HepG2 (cell line): ENCODE measurements around the gene SRP9. TPM values are rescaled to one million over a fixed set of nuclear protein-coding genes. Genes with fewer than 3 reads are reported as not detected.

Source experiments
- ATAC-seq: fragments of 200-7000 bp; cut with Tn5 transposase; 3 replicates; pipeline ENCODE4 v1.9.1; 2020; ENCODE audit warnings: mild to moderate bottlenecking, moderate library complexity
- BruUV-seq: library from RNA; stranded (reverse); fragments of 400-500 nt; replicated peaks from 2 replicates; lab custom pipeline; 2021; lab: Mats Ljungman, UMichigan
- CTCF ChIA-PET: fragments of 300-600 bp; formaldehyde crosslinking; extraction: SDS; loops from one replicate; lab custom pipeline; 2021; ENCODE audit warnings: low total read pairs, inconsistent platforms, low intra/inter-chr PET ratio; lab: Yijun Ruan, JAX
- POLR2A ChIA-PET: fragments of 350-600 bp; sonication (Branson Sonifier 250); formaldehyde crosslinking; loops from one replicate; lab custom pipeline; 2020; ENCODE audit warnings: antibody characterized with exemption, inconsistent platforms; lab: Yijun Ruan, JAX
- DNase-seq: peaks from one replicate; pipeline ENCODE4 v3.0.0-alpha.2; 2015; ENCODE audit warnings: low spot score
- FAIRE-seq: peaks from 3 replicates; lab custom pipeline; 2011; peaks lifted over from hg19 to GRCh38; lab: Jason Lieb, UNC
- H2AFZ ChIP-seq: one replicate; pipeline ENCODE4 v1.6.1; 2011; ENCODE audit warnings: low read length, inconsistent platforms
- H3K27ac ChIP-seq: fragments of 300-600 bp; 3 replicates; pipeline ENCODE4 v1.8.0; 2011; ENCODE audit warnings: mixed run types, mild to moderate bottlenecking, mixed read lengths, low read length, inconsistent platforms; ENCODE audit not compliant: insufficient read depth; ENCODE audit errors: extremely low read length
- H3K27me3 ChIP-seq, 2 experiments: fragments of 200-600 bp in 1 of 2; 2 replicates in 1 of 2; 3 replicates in 1 of 2; pipeline versions ENCODE4 v1.6.0 to v1.8.0; 2011; ENCODE audit warnings: low read length in 2 of 2, mild to moderate bottlenecking in 2 of 2, moderate library complexity in 2 of 2, inconsistent platforms in 1 of 2; ENCODE audit not compliant: insufficient read depth in 2 of 2, control insufficient read depth in 1 of 2
- H3K36me3 ChIP-seq, 2 experiments: fragments of 200-600 bp in 1 of 2; replicated peaks in 1 of 2; 2 replicates in 1 of 2; 3 replicates in 1 of 2; pipeline versions ENCODE4 v1.5.1 to v1.8.0; 2011; ENCODE audit warnings: low read length in 2 of 2, inconsistent platforms in 1 of 2; ENCODE audit not compliant: insufficient read depth in 2 of 2, control insufficient read depth in 1 of 2
- H3K4me1 ChIP-seq: 2 replicates; pipeline ENCODE4 v1.5.1; 2012; ENCODE audit warnings: low read length, inconsistent platforms; ENCODE audit not compliant: insufficient read depth
- H3K4me2 ChIP-seq: 2 replicates; pipeline ENCODE4 v1.6.0; 2011; ENCODE audit warnings: low read depth, low read length, inconsistent platforms
- H3K4me3 ChIP-seq, 3 experiments: fragments of 200-600 bp in 1 of 3; sonication (generic), shearing (Covaris generic) in 1 of 3; replicated peaks in 1 of 3; 2 replicates each; pipeline ENCODE4 v1.5.1; 2011 to 2016; ENCODE audit warnings: low read length in 3 of 3, inconsistent platforms in 2 of 3, low read depth in 2 of 3, mild to moderate bottlenecking in 2 of 3, control low read depth in 1 of 3, mixed read lengths in 1 of 3; ENCODE audit not compliant: insufficient read depth in 1 of 3
- H3K79me2 ChIP-seq: one replicate; pipeline ENCODE4 v1.6.1; 2011; ENCODE audit warnings: low read length, inconsistent platforms; ENCODE audit not compliant: insufficient read depth
- H3K9ac ChIP-seq: 2 replicates; pipeline ENCODE4 v1.6.0; 2011; ENCODE audit warnings: mild to moderate bottlenecking, low read depth, low read length, inconsistent platforms; ENCODE audit not compliant: insufficient read depth
- H3K9me3 ChIP-seq: 2 replicates; pipeline ENCODE4 v1.5.1; 2012; ENCODE audit warnings: mild to moderate bottlenecking, low read length
- H4K20me1 ChIP-seq: 2 replicates; pipeline ENCODE4 v1.6.0; 2011; ENCODE audit warnings: inconsistent platforms, mild to moderate bottlenecking, low read length, moderate library complexity; ENCODE audit not compliant: insufficient read depth
- IRF2 ChIP-seq: IDR thresholded peaks from 2 replicates; pipeline ENCODE4 v1.6.1; 2018; ENCODE audit warnings: missing genetic modification reagents, missing compliant biosample characterization
- MTA3 ChIP-seq: sonication (generic); formaldehyde crosslinking; IDR thresholded peaks from 2 replicates; pipeline ENCODE4 v1.4.0; 2020; ENCODE audit warnings: missing genetic modification reagents
- PAXIP1 ChIP-seq: sonication (generic); formaldehyde crosslinking; conservative IDR thresholded peaks from 2 replicates; pipeline ENCODE4 v1.4.0; 2020; ENCODE audit warnings: mild to moderate bottlenecking, missing genetic modification reagents, moderate library complexity
- POLR2AphosphoS5 ChIP-seq: IDR thresholded peaks from 2 replicates; pipeline ENCODE4 v1.6.1; 2012; ENCODE audit warnings: low read depth, low read length
- TBX3 ChIP-seq: fragments of 450-650 bp; IDR thresholded peaks from 2 replicates; pipeline ENCODE4 v1.6.1; 2017; ENCODE audit warnings: antibody characterized with exemption, mild to moderate bottlenecking, inconsistent platforms, borderline replicate concordance
- TCF7 ChIP-seq: sonication (generic); IDR thresholded peaks from 2 replicates; pipeline ENCODE4 v1.6.1; 2016; ENCODE audit warnings: antibody characterized with exemption, low read depth
- ZC3H13 ChIP-seq: sonication (generic); formaldehyde crosslinking; IDR thresholded peaks from 2 replicates; pipeline ENCODE4 v1.8.1; 2023; ENCODE audit warnings: mild to moderate bottlenecking, missing genetic modification reagents, moderate library complexity
- ZNF18 ChIP-seq: sonication (generic); formaldehyde crosslinking; IDR thresholded peaks from 2 replicates; pipeline ENCODE4 v1.8.0; 2022; ENCODE audit warnings: mild to moderate bottlenecking, missing genetic modification reagents; ENCODE audit not compliant: insufficient replicate concordance
- ZNF230 ChIP-seq: sonication (generic); formaldehyde crosslinking; IDR thresholded peaks from 2 replicates; pipeline ENCODE4 v1.4.0; 2020; ENCODE audit warnings: mild to moderate bottlenecking, missing genetic modification reagents
- ZNF326 ChIP-seq: sonication (generic); formaldehyde crosslinking; IDR thresholded peaks from 2 replicates; pipeline ENCODE4 v1.4.0; 2020; ENCODE audit warnings: missing genetic modification reagents, borderline replicate concordance
- ZNF609 ChIP-seq: sonication (generic); formaldehyde crosslinking; IDR thresholded peaks from 2 replicates; pipeline ENCODE4 v1.4.0; 2020; ENCODE audit warnings: mild to moderate bottlenecking, missing genetic modification reagents, borderline replicate concordance
- ZNF619 ChIP-seq: sonication (generic); formaldehyde crosslinking; IDR thresholded peaks from 2 replicates; pipeline ENCODE4 v1.4.0; 2020; ENCODE audit warnings: mild to moderate bottlenecking, missing genetic modification reagents
- ZNF678 ChIP-seq: sonication (generic); formaldehyde crosslinking; IDR thresholded peaks from 2 replicates; pipeline ENCODE4 v1.4.0; 2020; ENCODE audit warnings: mild to moderate bottlenecking, missing genetic modification reagents
- WGBS: methylation state at CpG from one replicate; pipeline ENCODE4 v1.1.6; 2017; ENCODE audit warnings: low lambda C conversion rate; 5-methylcytosine and 5-hydroxymethylcytosine counted together
- in situ Hi-C: cut with HindIII; loops from 2 replicates; pipeline ENCODE4 v1.10.0; 2017; ENCODE audit warnings: low pct_unique_long_range_greater_than_20kb; ENCODE audit not compliant: extremely low pct_ligation_motif_present
- intact Hi-C: fragments of 100-400 bp; cut with micrococcal nuclease; formaldehyde crosslinking; loops from one replicate; pipeline ENCODE4 v1.10.0; 2022; ENCODE audit not compliant: unreplicated experiment
- polyA plus RNA-seq, 8 experiments: library from polyadenylated mRNA; depleted of rRNA in 3 of 8; stranded (reverse) in 7 of 8; unstranded in 1 of 8; fragments of >200 nt; fragmentation: Illumina TruSeq in 4 of 8; extraction: Trizol in 4 of 8; gene quantifications; 2 replicates each; pipeline versions ENCODE4 v1.2.1 to v1.2.3, GENCODE V29; 2011 to 2016; ENCODE audit warnings: low read depth in 4 of 8, missing spikeins in 1 of 8, mixed read lengths in 1 of 8; ENCODE audit not compliant: insufficient read depth in 1 of 8
- total RNA-seq, 5 experiments: library from RNA; depleted of rRNA; stranded (reverse); fragments of >200 nt; fragmentation: Illumina TruSeq; extraction: Trizol; gene quantifications; 2 replicates each; pipeline ENCODE4 v1.2.3, GENCODE V29; 2016; ENCODE audit warnings: low read depth in 1 of 5

SRP9 gene
- total and polyA plus RNA-seq, 2 of the 13 experiments (the other 11 are each of a cell fraction or from before 2014, with no cell fraction given), result 251 to 307 TPM

DNA sequence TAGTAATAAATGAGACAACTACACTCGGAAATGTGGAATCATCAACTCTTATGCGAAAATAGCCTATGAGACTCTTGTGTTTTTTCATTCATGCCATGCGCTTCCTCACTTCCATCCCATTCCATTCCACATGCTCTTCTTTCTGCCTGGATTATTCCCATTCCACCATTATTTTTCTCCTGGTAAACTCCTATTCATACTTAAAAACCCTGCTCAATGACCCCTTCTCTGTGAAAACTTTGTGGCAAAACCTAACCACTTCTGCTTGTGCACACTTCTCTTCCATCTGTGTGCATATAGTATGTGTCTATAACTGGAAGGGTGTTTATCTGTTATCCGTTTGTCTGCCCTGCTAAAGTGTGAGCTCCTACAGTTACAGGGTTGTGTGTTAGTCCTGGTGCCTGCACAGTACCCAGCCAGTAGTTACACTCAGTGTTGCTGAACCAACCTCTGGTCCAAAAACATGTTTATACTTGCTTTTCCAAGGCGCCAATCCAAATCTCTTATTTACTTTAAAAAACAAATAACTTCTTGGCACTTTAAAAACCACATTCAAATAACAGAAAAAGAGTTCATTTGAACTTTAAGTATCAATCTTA, 43.0 kb downstream of the SRP9 start:
- peak; percentile 42; the same call in 1 of the 2 replicates for TF ChIP-seq PAXIP1 (CRISPR knock-in tag)
- TF ChIP-seq IRF2 (CRISPR knock-in tag), result no peak
- TF ChIP-seq ZNF326 (CRISPR knock-in tag), result no peak
- TF ChIP-seq ZNF609 (CRISPR knock-in tag), result 0 out of 2 replicates have a peak, but pooled peaks have one; percentile 45
- TF ChIP-seq MTA3 (CRISPR knock-in tag), result no peak
- TF ChIP-seq ZNF18 (CRISPR knock-in tag), result peak; percentile 74
- TF ChIP-seq TCF7, result peak; percentile 10; the same call in 1 of the 2 replicates
- TF ChIP-seq ZNF619 (CRISPR knock-in tag), result no peak
- no peak for TF ChIP-seq ZNF230
- peak; percentile 37; the same call in 1 of the 2 replicates for TF ChIP-seq TBX3
- TF ChIP-seq ZC3H13 (CRISPR knock-in tag), result no peak
- TF ChIP-seq POLR2AphosphoS5, result no peak
- no peak for TF ChIP-seq ZNF678 (CRISPR knock-in tag)
- TF ChIP-seq, all 625 proteins: peak for 5
- DNase-seq, result no peak
- Histone ChIP-seq H3K4me3 (no peak overlapping the region), H4K20me1 (no peaks in the 10 kb centered on the region), H3K79me2 (peaks cover 29% of the 10 kb centered on the region), H2AFZ (no peak overlapping the region), H3K27me3 (no peaks in the 10 kb centered on the region), H3K9ac (no peak overlapping the region), H3K27ac (no peak overlapping the region), H3K4me2 (no peak overlapping the region), H3K4me1 (peaks cover 96% of the 10 kb centered on the region), H3K36me3 (peaks cover 2 to 8% of the 10 kb centered on the region in 2 experiments; a peak in 3 of 5 replicates), H3K9me3 (no peaks in the 10 kb centered on the region)
- ChIA-PET CTCF (no interaction called here), POLR2A (interaction anchor here (1.8 kb wide), 1 partner anchor 10 kb away, joined by 5 read pairs; the partner anchor contains the start of gene EPHX1)
- 71% methylated on average over 5 of the region's 5 CpGs for WGBS
- no peak for ATAC-seq
- in situ Hi-C loops, result no loop called here
- peak; percentile 32 for FAIRE-seq
- intact Hi-C loops, result loop anchor here (10.0 kb wide), 1 partner anchor 104 kb away; the partner anchor contains the start of gene PYCR2
- BruUV-seq, result no TSS peak
